ENCODE measurements around the gene LRFN2. TPM values are rescaled to one million over a fixed set of nuclear protein-coding genes. Genes with fewer than 3 reads are reported as not detected.

The LRFN2 gene
- total RNA-seq, 1 experiment from 2014 or later: not detected

DNA sequence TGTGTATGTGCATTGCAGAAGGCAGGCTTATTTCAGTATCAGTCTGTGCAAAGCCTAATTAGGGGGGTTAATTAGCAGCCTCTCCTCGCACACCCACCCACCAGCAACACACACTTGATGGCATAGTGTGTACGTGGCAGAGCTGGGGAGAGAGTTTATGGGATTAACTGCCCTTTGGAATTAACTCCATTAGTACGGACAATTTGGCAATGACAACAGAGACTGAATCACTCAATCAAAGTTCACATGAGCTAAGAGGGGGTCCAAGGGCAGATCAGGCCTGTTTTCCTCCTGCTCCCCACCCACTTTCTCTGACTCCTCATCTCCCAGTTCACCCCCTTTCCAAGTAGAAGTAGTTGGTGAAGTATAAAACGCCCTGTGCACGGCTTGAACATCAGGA is 69.5 kb downstream of the LRFN2 start:
- no peaks in the 10 kb centered on the region for H3K4me1 ChIP-seq (ENCODE audit: low read length)
- no peaks in the 10 kb centered on the region for H3K36me3 ChIP-seq (ENCODE audit: insufficient read depth, low read length)
- H3K9me3 ChIP-seq (ENCODE audit: low read length): no peaks in the 10 kb centered on the region
- H3K27ac ChIP-seq (ENCODE audit: low read length): no peak overlapping the region
- H3K27me3 ChIP-seq (ENCODE audit: low read length): no peaks in the 10 kb centered on the region
- DNase-seq: no peak
- H2AFZ ChIP-seq (ENCODE audit: low read length): no peak overlapping the region
- H3K79me2 ChIP-seq (ENCODE audit: low read length): no peaks in the 10 kb centered on the region
- no peaks in the 10 kb centered on the region for H3K9me2 ChIP-seq (replicated peaks; ENCODE audit: insufficient read depth, low read length)
- H4K20me1 ChIP-seq (ENCODE audit: insufficient read depth, low read depth, low read length): no peaks in the 10 kb centered on the region
- no peak overlapping the region for H3K4me2 ChIP-seq (ENCODE audit: low read depth, low read length, poor library complexity, severe bottlenecking)
- H3K9ac ChIP-seq (ENCODE audit: low read length): no peak overlapping the region
- H3K4me3 ChIP-seq (ENCODE audit: low read length): no peak overlapping the region

DNA sequence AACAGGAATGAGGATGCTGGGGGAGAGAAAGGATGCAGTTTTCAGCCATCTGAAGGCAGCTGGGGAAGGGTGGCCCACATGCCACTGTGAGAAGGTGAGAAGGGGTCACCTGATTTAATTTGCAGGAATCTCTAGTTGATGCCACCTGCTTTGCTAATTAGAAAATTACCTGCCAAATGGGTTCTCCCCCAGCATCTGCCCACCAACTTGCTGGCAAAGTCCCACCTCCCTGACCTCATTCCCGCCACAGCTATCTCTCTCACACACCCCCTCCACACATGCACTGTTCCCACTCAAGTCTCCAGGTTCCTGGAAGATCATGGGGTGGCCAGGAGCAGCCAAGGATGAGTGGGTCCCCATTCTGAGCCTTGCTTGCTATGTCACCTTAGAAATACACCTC is 70.7 kb downstream of the LRFN2 start:
- no peak overlapping the region for H3K9ac ChIP-seq (ENCODE audit: low read length)
- H3K4me1 ChIP-seq (ENCODE audit: low read length): no peaks in the 10 kb centered on the region
- no peaks in the 10 kb centered on the region for H3K79me2 ChIP-seq (ENCODE audit: low read length)
- H3K27ac ChIP-seq (ENCODE audit: low read length): no peak overlapping the region
- H3K4me3 ChIP-seq (ENCODE audit: low read length): no peak overlapping the region
- H3K9me2 ChIP-seq (replicated peaks; ENCODE audit: insufficient read depth, low read length): no peaks in the 10 kb centered on the region
- DNase-seq: no peak
- no peaks in the 10 kb centered on the region for H3K9me3 ChIP-seq (ENCODE audit: low read length)
- no peaks in the 10 kb centered on the region for H3K36me3 ChIP-seq (ENCODE audit: insufficient read depth, low read length)
- no peaks in the 10 kb centered on the region for H3K27me3 ChIP-seq (ENCODE audit: low read length)
- no peak overlapping the region for H3K4me2 ChIP-seq (ENCODE audit: low read depth, low read length, poor library complexity, severe bottlenecking)
- H4K20me1 ChIP-seq (ENCODE audit: insufficient read depth, low read depth, low read length): no peaks in the 10 kb centered on the region
- no peak overlapping the region for H2AFZ ChIP-seq (ENCODE audit: low read length)

DNA sequence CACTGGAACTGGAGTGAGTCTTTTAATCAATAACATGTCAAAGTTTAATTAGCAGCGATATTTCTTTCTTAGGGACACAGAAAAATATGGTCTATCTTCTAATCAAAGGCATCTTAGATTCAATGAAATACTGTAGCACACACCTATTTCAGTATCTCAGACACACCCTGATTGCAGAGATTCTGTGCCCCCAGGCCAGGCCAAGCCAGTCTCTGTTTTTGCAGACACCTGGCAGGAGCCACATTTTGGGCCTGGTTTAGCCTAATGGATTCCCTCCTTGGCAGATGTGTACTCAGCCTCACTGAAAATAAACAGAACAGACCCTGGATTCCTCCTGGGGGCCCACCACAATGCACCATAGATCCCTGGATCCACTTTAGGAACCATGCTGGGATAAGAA is 74.8 kb downstream of the LRFN2 start:
- no peak overlapping the region for H3K4me2 ChIP-seq (ENCODE audit: low read depth, low read length, poor library complexity, severe bottlenecking)
- H3K4me3 ChIP-seq (ENCODE audit: low read length): no peak overlapping the region
- H3K9ac ChIP-seq (ENCODE audit: low read length): no peak overlapping the region
- no peaks in the 10 kb centered on the region for H3K9me3 ChIP-seq (ENCODE audit: low read length)
- no peaks in the 10 kb centered on the region for H3K36me3 ChIP-seq (ENCODE audit: insufficient read depth, low read length)
- no peaks in the 10 kb centered on the region for H3K9me2 ChIP-seq (replicated peaks; ENCODE audit: insufficient read depth, low read length)
- H3K4me1 ChIP-seq (ENCODE audit: low read length): no peaks in the 10 kb centered on the region
- H2AFZ ChIP-seq (ENCODE audit: low read length): no peak overlapping the region
- no peaks in the 10 kb centered on the region for H3K27me3 ChIP-seq (ENCODE audit: low read length)
- H4K20me1 ChIP-seq (ENCODE audit: insufficient read depth, low read depth, low read length): no peaks in the 10 kb centered on the region
- no peaks in the 10 kb centered on the region for H3K79me2 ChIP-seq (ENCODE audit: low read length)
- no peak overlapping the region for H3K27ac ChIP-seq (ENCODE audit: low read length)
- no peak for DNase-seq

- no peaks in the 10 kb centered on the region for H3K9me2 ChIP-seq (replicated peaks; ENCODE audit: insufficient read depth, low read length)
- no peaks in the 10 kb centered on the region for H3K79me2 ChIP-seq (ENCODE audit: low read length)
- H3K27ac ChIP-seq (ENCODE audit: low read length): no peak overlapping the region
- no peak overlapping the region for H2AFZ ChIP-seq (ENCODE audit: low read length)
- H4K20me1 ChIP-seq (ENCODE audit: insufficient read depth, low read depth, low read length): no peaks in the 10 kb centered on the region
- H3K36me3 ChIP-seq (ENCODE audit: insufficient read depth, low read length): no peaks in the 10 kb centered on the region
- no peaks in the 10 kb centered on the region for H3K9me3 ChIP-seq (ENCODE audit: low read length)
- no peak overlapping the region for H3K9ac ChIP-seq (ENCODE audit: low read length)
- H3K4me3 ChIP-seq (ENCODE audit: low read length): no peak overlapping the region
- no peak overlapping the region for H3K4me2 ChIP-seq (ENCODE audit: low read depth, low read length, poor library complexity, severe bottlenecking)
- H3K27me3 ChIP-seq (ENCODE audit: low read length): no peaks in the 10 kb centered on the region
- no peaks in the 10 kb centered on the region for H3K4me1 ChIP-seq (ENCODE audit: low read length)
- no peak for DNase-seq
These were observed 75.3 kb downstream of the LRFN2 start for GRCh38 chr6:40511884-40512283.

DNA sequence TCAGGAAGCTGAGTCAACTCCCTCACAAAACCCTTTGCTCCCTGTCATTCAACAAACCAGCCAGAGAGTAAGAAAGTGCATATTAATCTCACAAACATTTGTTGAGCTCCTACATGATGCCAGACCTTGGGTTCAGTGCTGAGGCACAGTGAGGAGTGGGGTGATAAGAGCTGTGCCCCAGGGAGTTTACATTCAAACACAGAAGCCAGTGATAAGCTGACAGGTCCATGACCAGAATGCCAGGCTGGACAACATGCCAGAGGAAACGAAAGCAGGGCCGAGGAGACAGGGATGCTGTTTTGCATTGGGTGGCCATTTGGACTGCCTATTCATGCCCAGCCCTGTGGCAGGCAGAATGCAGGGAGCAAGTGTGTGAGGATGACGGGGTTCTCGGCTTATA is 76.7 kb downstream of the LRFN2 start:
- no peaks in the 10 kb centered on the region for H3K9me3 ChIP-seq (ENCODE audit: low read length)
- no peaks in the 10 kb centered on the region for H4K20me1 ChIP-seq (ENCODE audit: insufficient read depth, low read depth, low read length)
- no peak overlapping the region for H3K4me3 ChIP-seq (ENCODE audit: low read length)
- no peaks in the 10 kb centered on the region for H3K36me3 ChIP-seq (ENCODE audit: insufficient read depth, low read length)
- no peak overlapping the region for H3K27ac ChIP-seq (ENCODE audit: low read length)
- H3K27me3 ChIP-seq (ENCODE audit: low read length): no peaks in the 10 kb centered on the region
- no peak for DNase-seq
- no peaks in the 10 kb centered on the region for H3K79me2 ChIP-seq (ENCODE audit: low read length)
- H3K9ac ChIP-seq (ENCODE audit: low read length): no peak overlapping the region
- no peaks in the 10 kb centered on the region for H3K9me2 ChIP-seq (replicated peaks; ENCODE audit: insufficient read depth, low read length)
- H3K4me2 ChIP-seq (ENCODE audit: low read depth, low read length, poor library complexity, severe bottlenecking): no peak overlapping the region
- H2AFZ ChIP-seq (ENCODE audit: low read length): no peak overlapping the region
- no peaks in the 10 kb centered on the region for H3K4me1 ChIP-seq (ENCODE audit: low read length)

GRCh38 chr6:40509716-40510260 is 77.4 kb downstream of the LRFN2 start:
- H3K4me1 ChIP-seq (ENCODE audit: low read length): no peaks in the 10 kb centered on the region
- H3K4me2 ChIP-seq (ENCODE audit: low read depth, low read length, poor library complexity, severe bottlenecking): no peak overlapping the region

GRCh38 chr6:40509086-40509485 is 78.1 kb downstream of the LRFN2 start:
- Histone ChIP-seq H3K9me3 (ENCODE audit: low read length) (no peaks in the 10 kb centered on the region), H3K27ac (ENCODE audit: low read length) (no peak overlapping the region), H3K27me3 (ENCODE audit: low read length) (no peaks in the 10 kb centered on the region), H3K4me3 (ENCODE audit: low read length) (no peak overlapping the region), H3K36me3 (ENCODE audit: insufficient read depth, low read length) (no peaks in the 10 kb centered on the region), H3K4me1 (ENCODE audit: low read length) (no peaks in the 10 kb centered on the region), H3K9me2 (replicated peaks; ENCODE audit: insufficient read depth, low read length) (no peaks in the 10 kb centered on the region), H2AFZ (ENCODE audit: low read length) (no peak overlapping the region), H3K9ac (ENCODE audit: low read length) (no peak overlapping the region), H4K20me1 (ENCODE audit: insufficient read depth, low read depth, low read length) (no peaks in the 10 kb centered on the region), H3K4me2 (ENCODE audit: low read depth, low read length, poor library complexity, severe bottlenecking) (no peak overlapping the region), H3K79me2 (ENCODE audit: low read length) (no peaks in the 10 kb centered on the region)
- DNase-seq: no peak

More at GRCh38 chr6:40509716-40510260, 77.4 kb downstream of the LRFN2 start:
- no peak for DNase-seq
- H3K9me3 ChIP-seq (ENCODE audit: low read length): no peaks in the 10 kb centered on the region
- H3K4me3 ChIP-seq (ENCODE audit: low read length): no peak overlapping the region
- no peaks in the 10 kb centered on the region for H3K36me3 ChIP-seq (ENCODE audit: insufficient read depth, low read length)
- no peaks in the 10 kb centered on the region for H3K27me3 ChIP-seq (ENCODE audit: low read length)
- H3K79me2 ChIP-seq (ENCODE audit: low read length): no peaks in the 10 kb centered on the region
- H3K9me2 ChIP-seq (replicated peaks; ENCODE audit: insufficient read depth, low read length): no peaks in the 10 kb centered on the region
- H4K20me1 ChIP-seq (ENCODE audit: insufficient read depth, low read depth, low read length): no peaks in the 10 kb centered on the region
- no peak overlapping the region for H3K9ac ChIP-seq (ENCODE audit: low read length)
- H3K27ac ChIP-seq (ENCODE audit: low read length): no peak overlapping the region
- H2AFZ ChIP-seq (ENCODE audit: low read length): no peak overlapping the region

- no peak for DNase-seq
- no peaks in the 10 kb centered on the region for H3K9me2 ChIP-seq (replicated peaks; ENCODE audit: insufficient read depth, low read length)
- H3K9ac ChIP-seq (ENCODE audit: low read length): no peak overlapping the region
- H3K79me2 ChIP-seq (ENCODE audit: low read length): no peaks in the 10 kb centered on the region
- H3K4me2 ChIP-seq (ENCODE audit: low read depth, low read length, poor library complexity, severe bottlenecking): no peak overlapping the region
- H3K27ac ChIP-seq (ENCODE audit: low read length): no peak overlapping the region
- no peaks in the 10 kb centered on the region for H3K36me3 ChIP-seq (ENCODE audit: insufficient read depth, low read length)
- no peaks in the 10 kb centered on the region for H3K4me1 ChIP-seq (ENCODE audit: low read length)
- H3K4me3 ChIP-seq (ENCODE audit: low read length): no peak overlapping the region
- H3K27me3 ChIP-seq (ENCODE audit: low read length): no peaks in the 10 kb centered on the region
- H3K9me3 ChIP-seq (ENCODE audit: low read length): no peaks in the 10 kb centered on the region
- H4K20me1 ChIP-seq (ENCODE audit: insufficient read depth, low read depth, low read length): no peaks in the 10 kb centered on the region; the same call in 1 of the 2 replicates
- no peak overlapping the region for H2AFZ ChIP-seq (ENCODE audit: low read length)
These were observed 80.2 kb downstream of the LRFN2 start for GRCh38 chr6:40506954-40507353.

Data from Karpas-422 (cell line).